Neural cell (in vitro differentiated cells): ENCODE results near the gene VWA8. TPM values are rescaled to one million over a fixed set of nuclear protein-coding genes. Genes with fewer than 3 reads are reported as not detected.

Experiments used
- H2AFZ ChIP-seq: fragments of 200-600, 300-800 bp; sonication (generic), shearing (Covaris generic); 2 replicates; pipeline ENCODE4 v1.6.0; 2014; ENCODE audit warnings: low read depth, mild to moderate bottlenecking, antibody characterized with exemption, low read length, moderate library complexity
- H3F3A ChIP-seq: fragments of 200-600 bp; shearing (Covaris generic); 2 replicates; pipeline ENCODE4 v1.6.1; 2016; ENCODE audit warnings: mild to moderate bottlenecking, moderate library complexity, mixed read lengths, antibody characterized with exemption, low read length; ENCODE audit not compliant: insufficient read depth, poor library complexity, severe bottlenecking
- H3K27ac ChIP-seq: fragments of 200-600, 300-800 bp; sonication (generic), shearing (Covaris generic); 2 replicates; pipeline ENCODE4 v1.5.1; 2014; ENCODE audit warnings: mild to moderate bottlenecking, low read length, moderate library complexity
- H3K27me3 ChIP-seq: fragments of 300-800, 200-600 bp; sonication (generic), shearing (Covaris generic); 2 replicates; pipeline ENCODE4 v1.6.0; 2014; ENCODE audit warnings: mild to moderate bottlenecking, low read depth, low read length, moderate library complexity; ENCODE audit not compliant: insufficient read depth
- H3K36me3 ChIP-seq: fragments of 300-800, 200-600 bp; sonication (generic), shearing (Covaris generic); 2 replicates; pipeline ENCODE4 v1.5.1; 2014; ENCODE audit warnings: mild to moderate bottlenecking, antibody characterized with exemption, low read length, moderate library complexity; ENCODE audit not compliant: insufficient read depth
- H3K4me2 ChIP-seq: fragments of 300-800, 200-600 bp; sonication (generic), shearing (Covaris generic); 2 replicates; pipeline ENCODE4 v1.6.0; 2014; ENCODE audit warnings: mild to moderate bottlenecking, low read length
- H3K4me3 ChIP-seq: fragments of 300-800, 200-600 bp; sonication (generic), shearing (Covaris generic); 2 replicates; pipeline ENCODE4 v1.5.1; 2014; ENCODE audit warnings: mild to moderate bottlenecking, low read length, moderate library complexity
- H3K79me2 ChIP-seq: fragments of 200-600 bp; shearing (Covaris generic); replicated peaks from 2 replicates; pipeline ENCODE4 v1.6.0; 2014; ENCODE audit warnings: mild to moderate bottlenecking, low read length, moderate library complexity; ENCODE audit not compliant: insufficient read depth
- H3K9ac ChIP-seq: fragments of 300-800, 200-600 bp; sonication (generic), shearing (Covaris generic); 2 replicates; pipeline ENCODE4 v1.6.1; 2016; ENCODE audit warnings: mild to moderate bottlenecking, low read length, mixed read lengths
- H3K9me2 ChIP-seq: fragments of 200-600 bp; shearing (Covaris generic); 2 replicates; pipeline ENCODE4 v1.6.1; 2016; ENCODE audit warnings: mild to moderate bottlenecking, low read length, mixed read lengths; ENCODE audit not compliant: insufficient read depth
- H3K9me3 ChIP-seq: fragments of 200-600, 300-800 bp; sonication (generic), shearing (Covaris generic); 2 replicates; pipeline ENCODE4 v1.6.1; 2016; ENCODE audit warnings: mild to moderate bottlenecking, mixed run types, low read length, moderate library complexity, mixed read lengths
- H4K20me1 ChIP-seq: fragments of 200-600 bp; shearing (Covaris generic); 2 replicates; pipeline ENCODE4 v1.6.1; 2016; ENCODE audit warnings: mild to moderate bottlenecking, mixed run types; ENCODE audit not compliant: insufficient read depth
- CTCF ChIP-seq: fragments of 450-650 bp; IDR thresholded peaks from 2 replicates; pipeline ENCODE4 v1.5.1; 2014; ENCODE audit warnings: antibody characterized with exemption, mild to moderate bottlenecking, moderate library complexity; ENCODE audit not compliant: poor library complexity, severe bottlenecking
- EP300 ChIP-seq: fragments of 450-650 bp; conservative IDR thresholded peaks from 2 replicates; pipeline ENCODE4 v1.6.1; 2014; ENCODE audit warnings: antibody characterized with exemption, mild to moderate bottlenecking, moderate library complexity; ENCODE audit not compliant: poor library complexity, severe bottlenecking
- EZH2 ChIP-seq: fragments of 200-600, 300-800 bp; shearing (Covaris generic), sonication (generic); IDR thresholded peaks from 2 replicates; pipeline ENCODE4 v1.6.1; 2014; ENCODE audit warnings: antibody characterized with exemption, low read length, borderline replicate concordance, mild to moderate bottlenecking; ENCODE audit not compliant: insufficient read depth, poor library complexity, severe bottlenecking
- MXI1 ChIP-seq: fragments of 450-650 bp; conservative IDR thresholded peaks from 2 replicates; pipeline ENCODE4 v1.6.1; 2014; ENCODE audit warnings: antibody characterized with exemption, mild to moderate bottlenecking; ENCODE audit not compliant: poor library complexity, severe bottlenecking
- POLR2AphosphoS5 ChIP-seq: IDR thresholded peaks from 2 replicates; pipeline ENCODE4 v1.6.1; 2012
- RAD21 ChIP-seq: fragments of 450-650 bp; conservative IDR thresholded peaks from 2 replicates; pipeline ENCODE4 v1.6.1; 2014; ENCODE audit warnings: antibody characterized with exemption, mild to moderate bottlenecking, moderate library complexity
- REST ChIP-seq: IDR thresholded peaks from 2 replicates; pipeline ENCODE4 v1.6.1; 2012; ENCODE audit warnings: borderline replicate concordance
- SMC3 ChIP-seq: fragments of 450-650 bp; conservative IDR thresholded peaks from 2 replicates; pipeline ENCODE4 v1.6.1; 2014; ENCODE audit warnings: antibody characterized with exemption, mild to moderate bottlenecking, moderate library complexity; ENCODE audit not compliant: poor library complexity
- TAF1 ChIP-seq: IDR thresholded peaks from 2 replicates; pipeline ENCODE4 v1.6.1; 2012; ENCODE audit warnings: low read depth
- polyA plus RNA-seq: library from polyadenylated mRNA; depleted of rRNA; stranded (reverse); fragments of >200 nt; gene quantifications from 2 replicates; pipeline ENCODE4 v1.2.3, GENCODE V29; 2014

Gene VWA8
- polyA plus RNA-seq, 1 donor from 2014 or later, result 3.6 TPM

GRCh38 chr13:41563984-41564365 lies 396.9 kb downstream of the VWA8 start:
- no peak overlapping the region for H3K4me3 ChIP-seq
- no peaks in the 10 kb centered on the region for H3K9me2 ChIP-seq
- H3F3A ChIP-seq, result no peaks in the 10 kb centered on the region
- H4K20me1 ChIP-seq, result no peaks in the 10 kb centered on the region
- no peaks in the 10 kb centered on the region for H3K79me2 ChIP-seq
- no peak overlapping the region for H3K27ac ChIP-seq
- H3K36me3 ChIP-seq, result no peaks in the 10 kb centered on the region
- H3K9me3 ChIP-seq, result no peaks in the 10 kb centered on the region
- H3K9ac ChIP-seq, result no peak overlapping the region
- H3K27me3 ChIP-seq, result no peaks in the 10 kb centered on the region
- no peak overlapping the region for H3K4me2 ChIP-seq
- no peak for TF ChIP-seq TAF1
- TF ChIP-seq MXI1, result no peak
- TF ChIP-seq REST, result no peak
- no peak for TF ChIP-seq POLR2AphosphoS5
- TF ChIP-seq EZH2, result no peak
- no peak for TF ChIP-seq EP300
- TF ChIP-seq CTCF, result no peak
- H2AFZ ChIP-seq, result no peak overlapping the region

GRCh38 chr13:41563341-41563983 lies 397.4 kb downstream of the VWA8 start:
- Histone ChIP-seq H3K9ac (no peak overlapping the region), H3K9me2 (no peaks in the 10 kb centered on the region), H3K27me3 (no peaks in the 10 kb centered on the region), H3F3A (no peaks in the 10 kb centered on the region), H3K9me3 (no peaks in the 10 kb centered on the region), H4K20me1 (no peaks in the 10 kb centered on the region), H2AFZ (no peak overlapping the region), H3K79me2 (no peaks in the 10 kb centered on the region), H3K36me3 (no peaks in the 10 kb centered on the region), H3K4me3 (no peak overlapping the region), H3K27ac (no peak overlapping the region), H3K4me2 (no peak overlapping the region)
- TF ChIP-seq TAF1, result no peak
- no peak for TF ChIP-seq REST
- TF ChIP-seq MXI1, result no peak
- TF ChIP-seq EP300, result no peak
- no peak for TF ChIP-seq RAD21
- no peak for TF ChIP-seq CTCF
- no peak for TF ChIP-seq POLR2AphosphoS5
- no peak for TF ChIP-seq SMC3
- no peak for TF ChIP-seq EZH2
